DND-41 (cell line): ENCODE data around the gene TRMT11.

ENCODE experiments used
- ATAC-seq: fragments of 200-7000 bp; cut with Tn5 transposase; 3 replicates; pipeline ENCODE4 v1.9.1; 2021; ENCODE audit warnings: low read depth; ENCODE audit not compliant: insufficient read depth
- DNase-seq: peaks from one replicate; pipeline ENCODE4 v3.0.0-alpha.2; 2020
- H2AFZ ChIP-seq: 2 replicates; pipeline ENCODE4 v1.6.0; 2012; ENCODE audit warnings: low read depth, low read length
- H3K27ac ChIP-seq: 2 replicates; pipeline ENCODE4 v1.5.1; 2012; ENCODE audit warnings: low read length, inconsistent platforms
- H3K27me3 ChIP-seq: fragments of 200-600 bp; sonication (generic); 2 replicates; pipeline ENCODE4 v1.6.0; 2012; ENCODE audit warnings: low read length, mild to moderate bottlenecking, inconsistent platforms; ENCODE audit not compliant: insufficient read depth, poor library complexity
- H3K36me3 ChIP-seq: 2 replicates; pipeline ENCODE4 v1.5.1; 2012; ENCODE audit warnings: low read length, inconsistent platforms; ENCODE audit not compliant: insufficient read depth
- H3K4me1 ChIP-seq: 2 replicates; pipeline ENCODE4 v1.5.1; 2012; ENCODE audit warnings: mild to moderate bottlenecking, low read length; ENCODE audit not compliant: insufficient read depth
- H3K4me2 ChIP-seq: 2 replicates; pipeline ENCODE4 v1.6.0; 2012; ENCODE audit warnings: mild to moderate bottlenecking, moderate library complexity, low read length, inconsistent platforms; ENCODE audit not compliant: insufficient read depth
- H3K4me3 ChIP-seq, 2 experiments: fragments of 200-600 bp in 1 of 2; shearing (Covaris generic) in 1 of 2; 2 replicates each; pipeline ENCODE4 v1.5.1; 2012 to 2016; ENCODE audit warnings: inconsistent platforms in 2 of 2, low read length in 2 of 2, mild to moderate bottlenecking in 2 of 2, low read depth in 1 of 2, moderate library complexity in 1 of 2
- H3K79me2 ChIP-seq: 2 replicates; pipeline ENCODE4 v1.6.0; 2012; ENCODE audit warnings: low read length, inconsistent platforms; ENCODE audit not compliant: insufficient read depth
- H3K9ac ChIP-seq: 2 replicates; pipeline ENCODE4 v1.6.0; 2012; ENCODE audit warnings: low read depth, mild to moderate bottlenecking, inconsistent platforms, low read length, moderate library complexity
- H3K9me3 ChIP-seq: 2 replicates; pipeline ENCODE4 v1.5.1; 2012; ENCODE audit warnings: low read length, moderate library complexity, mild to moderate bottlenecking, inconsistent platforms; ENCODE audit not compliant: insufficient read depth, severe bottlenecking
- H4K20me1 ChIP-seq: 2 replicates; pipeline ENCODE4 v1.6.0; 2012; ENCODE audit warnings: low read length; ENCODE audit not compliant: insufficient read depth
- CTCF ChIP-seq: IDR thresholded peaks from 2 replicates; pipeline ENCODE4 v1.5.1; 2012; ENCODE audit warnings: borderline replicate concordance, low read length, moderate library complexity, mild to moderate bottlenecking; ENCODE audit not compliant: poor library complexity, severe bottlenecking; ENCODE audit errors: extremely low read depth
- EZH2 ChIP-seq: IDR thresholded peaks from 3 replicates; pipeline ENCODE4 v1.6.1; 2012; ENCODE audit warnings: borderline replicate concordance, low read depth, mild to moderate bottlenecking, moderate library complexity, low read length, inconsistent platforms; ENCODE audit not compliant: severe bottlenecking

The TRMT11 gene

DNA sequence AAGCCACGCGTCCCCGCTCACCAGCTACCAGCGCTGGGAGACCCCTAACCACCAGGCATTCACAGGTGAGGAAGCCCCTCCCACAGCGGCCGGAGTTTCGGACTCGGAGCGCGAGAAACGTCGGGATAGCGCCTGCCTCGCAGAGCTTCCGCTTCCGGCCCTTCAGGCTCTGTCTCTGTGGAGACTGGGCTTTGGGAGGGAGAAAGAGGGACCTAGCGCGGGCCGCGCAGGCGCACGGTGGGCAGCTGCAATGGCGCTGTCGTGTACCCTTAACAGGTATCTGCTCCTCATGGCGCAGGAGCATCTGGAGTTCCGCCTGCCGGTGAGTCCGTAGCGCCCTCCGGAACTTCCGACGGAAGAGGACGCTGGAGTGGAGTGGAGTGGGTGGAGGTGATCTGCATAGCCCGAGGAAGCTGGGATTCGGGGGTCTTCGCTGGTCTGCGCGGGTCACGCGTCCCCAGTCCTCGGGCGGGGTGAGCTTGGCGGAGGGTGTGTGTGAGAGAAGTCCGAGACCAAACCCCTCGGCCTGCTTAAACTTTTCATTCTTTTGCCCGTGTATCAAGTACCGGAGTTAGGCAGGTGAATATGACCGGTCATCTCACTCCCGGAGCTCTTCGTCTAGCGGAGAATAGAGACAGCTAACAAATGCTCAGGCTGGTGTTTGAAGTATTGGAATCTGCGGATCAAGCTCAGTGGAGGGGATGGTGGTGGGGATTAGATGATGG, at the start of gene TRMT11:
TRMT11 (plus strand) TSS at position 240 of the 725 bp plus-strand sequence; CDS start at position 251, 11 bp downstream.
- Histone ChIP-seq H3K36me3 (0 out of 2 replicates have a peak, but pooled peaks cover 4% of the 10 kb centered on the region), H3K4me3 (peak within 1 kb of the TSS; percentile 19 to 75; a peak in 3 of 4 replicates), H3K27ac (peak within 1 kb of the TSS; percentile 52), H3K4me1 (peaks cover 31% of the 10 kb centered on the region), H4K20me1 (no peaks in the 10 kb centered on the region), H3K79me2 (peaks cover 20% of the 10 kb centered on the region), H3K9ac (peak within 1 kb of the TSS; percentile 52), H3K4me2 (peak within 1 kb of the TSS; percentile 68), H2AFZ (peak within 1 kb of the TSS; percentile 87), H3K9me3 (no peaks in the 10 kb centered on the region), H3K27me3 (no peaks in the 10 kb centered on the region)
- ATAC-seq = peak; percentile 96
- TF ChIP-seq CTCF (no peak), EZH2 (no peak)
- DNase-seq = peak; percentile 78

- Histone ChIP-seq H3K4me2 (no peak overlapping the region), H3K9me3 (no peaks in the 10 kb centered on the region), H3K4me1 (no peaks in the 10 kb centered on the region), H2AFZ (no peak overlapping the region), H3K36me3 (no peaks in the 10 kb centered on the region), H3K79me2 (no peaks in the 10 kb centered on the region), H4K20me1 (no peaks in the 10 kb centered on the region), H3K4me3 (no peak overlapping the region), H3K27ac (no peak overlapping the region), H3K27me3 (peaks cover 8% of the 10 kb centered on the region), H3K9ac (no peak overlapping the region)
- DNase-seq (no peak), ATAC-seq (no peak)
- no peak for TF ChIP-seq CTCF
- TF ChIP-seq EZH2 = no peak
These were observed 47.3 kb upstream of the TRMT11 start for GRCh38 chr6:125939026-125939425.

DNA sequence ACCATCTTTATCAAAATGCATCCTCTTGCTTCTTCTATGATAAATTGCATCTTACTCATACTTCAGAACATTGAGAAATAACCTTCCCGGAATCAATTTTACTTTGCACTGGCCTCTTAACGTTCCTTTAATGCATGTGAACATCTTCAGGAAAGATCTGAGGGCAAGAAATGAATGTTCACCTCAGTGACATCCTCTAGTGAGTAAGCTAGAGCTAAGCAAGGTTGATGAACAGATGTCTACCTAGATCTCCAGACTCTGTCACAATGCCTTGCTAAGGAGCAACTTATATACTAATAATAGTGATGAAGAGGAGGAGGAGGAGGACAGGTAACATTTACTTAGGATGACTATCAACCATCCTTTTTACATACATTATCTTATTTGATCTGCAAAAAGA, 46.5 kb upstream of the TRMT11 start:
- no peaks in the 10 kb centered on the region for H3K79me2 ChIP-seq
- peaks cover 8% of the 10 kb centered on the region for H3K27me3 ChIP-seq
- H3K4me1 ChIP-seq = no peaks in the 10 kb centered on the region
- TF ChIP-seq EZH2 = no peak
- no peak for TF ChIP-seq CTCF
- no peak overlapping the region for H3K4me2 ChIP-seq
- no peaks in the 10 kb centered on the region for H4K20me1 ChIP-seq
- ATAC-seq (no peak), DNase-seq (no peak)
- H3K9me3 ChIP-seq = no peaks in the 10 kb centered on the region
- no peak overlapping the region for H3K9ac ChIP-seq
- no peak overlapping the region for H2AFZ ChIP-seq
- H3K36me3 ChIP-seq = no peaks in the 10 kb centered on the region
- H3K27ac ChIP-seq = no peak overlapping the region
- H3K4me3 ChIP-seq = no peak overlapping the region
